SK-MEL-5 (cell line): ENCODE data around the gene TRMT11. TPM values are rescaled to one million over a fixed set of nuclear protein-coding genes. Genes with fewer than 3 reads are reported as not detected.

Experiments used
- DNase-seq: peaks from one replicate; pipeline ENCODE4 v3.0.0-alpha.2; 2016; ENCODE audit warnings: low read depth, low spot score
- in situ Hi-C: cut with HindIII; loops from 2 replicates; pipeline ENCODE4 v1.10.0; 2016; ENCODE audit warnings: low sequenced_read_pairs, high pct_unique_total_duplicates, low pct_unique_long_range_greater_than_20kb
- total RNA-seq: library from RNA; depleted of rRNA; stranded (reverse); fragments of >200 nt; shearing (Covaris generic); gene quantifications from 2 replicates; pipeline ENCODE4 v1.2.3, GENCODE V29; 2014

Gene TRMT11
- total RNA-seq, 1 experiment from 2014 or later: 21.1 TPM

DNA sequence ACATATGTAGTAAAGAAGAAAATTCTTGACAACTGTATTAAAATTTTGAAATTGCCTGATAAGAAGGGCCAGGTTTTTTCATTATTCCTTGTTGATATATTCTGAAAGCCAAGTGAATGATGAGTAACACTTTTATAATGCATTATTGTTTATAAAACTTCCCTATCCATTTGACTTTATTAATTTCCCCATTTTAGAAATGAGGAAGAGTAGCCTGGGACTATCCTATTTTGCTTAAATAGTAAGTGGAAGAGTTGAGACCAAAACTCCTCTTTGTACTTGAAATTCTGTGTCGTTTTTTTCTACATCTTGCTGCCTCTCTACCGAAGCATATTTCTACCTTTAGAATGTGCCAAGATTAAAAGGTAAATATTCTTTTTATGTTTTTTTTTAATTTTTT, 39.7 kb downstream of the TRMT11 start:
- in situ Hi-C loops: no loop called here
- no peak for DNase-seq

DNA sequence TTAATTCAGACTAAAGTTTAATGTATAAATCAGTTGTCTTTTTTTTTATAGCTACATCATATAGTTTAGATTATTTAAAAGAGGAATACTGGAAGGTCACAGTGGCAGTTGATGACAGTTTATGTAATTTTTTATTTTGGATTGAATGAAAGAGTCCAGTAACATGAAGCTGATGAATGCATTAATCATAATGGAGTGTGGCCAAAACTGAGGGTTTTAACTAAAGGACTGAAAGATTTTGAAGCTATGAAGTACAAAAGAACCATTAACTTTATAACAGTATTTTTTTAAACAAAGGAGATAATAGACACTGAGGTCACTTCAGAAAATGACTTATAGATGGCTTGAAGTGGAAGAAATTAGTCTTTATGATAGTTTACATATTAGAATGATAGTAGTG, 41.3 kb downstream of the TRMT11 start:
- DNase-seq: no peak
- in situ Hi-C loops: no loop called here

DNA sequence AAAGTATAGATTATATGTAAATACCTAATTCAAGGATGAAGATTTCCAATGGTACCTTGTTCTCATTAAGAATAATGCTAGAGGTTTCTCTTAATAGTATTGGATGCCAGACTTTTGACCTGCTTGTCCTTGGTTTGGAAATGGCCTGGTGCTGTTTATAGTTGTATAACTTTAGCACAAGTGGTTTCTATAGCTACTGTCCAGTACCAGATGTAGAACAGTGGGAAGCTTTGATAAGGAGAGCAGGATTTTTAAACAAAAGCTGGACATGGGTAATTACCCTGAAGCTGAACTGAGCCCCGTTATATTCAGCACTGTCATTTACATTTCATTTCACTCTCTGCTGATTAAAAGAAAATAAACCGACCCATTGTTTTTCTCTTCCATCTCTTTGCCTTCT, 43.7 kb downstream of the TRMT11 start:
- in situ Hi-C loops: no loop called here
- no peak for DNase-seq

DNA sequence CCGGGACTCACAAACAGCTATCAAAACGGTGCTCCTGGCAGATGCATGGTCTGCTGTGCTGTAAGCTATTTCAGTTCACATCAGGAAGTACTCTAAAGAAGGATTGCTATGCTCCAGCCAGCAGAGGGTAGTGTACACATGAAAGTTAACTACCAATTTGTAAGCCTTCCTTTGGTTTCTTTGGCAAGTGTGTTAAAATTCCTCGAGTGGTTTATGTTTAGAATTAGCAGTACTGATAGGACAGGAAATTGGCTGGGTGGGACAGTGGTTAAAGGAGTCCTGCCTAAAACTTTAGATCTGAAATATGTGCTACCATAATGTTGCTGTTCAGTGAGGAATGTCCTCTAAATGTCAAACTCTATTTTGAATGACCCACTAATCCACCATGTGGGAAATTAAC, 47.4 kb downstream of the TRMT11 start:
- peak; percentile 81 for DNase-seq
- in situ Hi-C loops: no loop called here

DNA sequence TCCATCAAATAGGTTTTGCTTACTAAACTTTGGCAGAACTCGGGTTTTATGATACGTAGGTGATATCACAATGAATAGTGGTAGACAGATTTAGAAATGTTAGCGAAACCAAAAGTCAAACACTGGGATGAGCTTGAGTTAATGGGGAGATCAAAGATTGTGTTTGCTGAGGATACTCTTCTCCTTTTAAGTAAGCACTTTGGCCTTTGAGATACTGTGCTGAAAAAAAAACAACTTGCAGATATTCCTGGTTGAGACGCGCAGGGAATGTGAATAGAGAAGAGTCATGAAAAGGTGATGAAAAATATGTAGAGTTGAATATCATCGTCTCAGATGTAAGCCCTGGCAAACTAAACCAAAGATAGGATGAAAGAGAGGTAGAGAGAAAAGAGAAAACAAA, 48.3 kb downstream of the TRMT11 start:
- DNase-seq: no peak
- in situ Hi-C loops: no loop called here

- in situ Hi-C loops: no loop called here
- DNase-seq: no peak
Observed at GRCh38 chr6:126035764-126036163, 49.4 kb downstream of the TRMT11 start.

DNA sequence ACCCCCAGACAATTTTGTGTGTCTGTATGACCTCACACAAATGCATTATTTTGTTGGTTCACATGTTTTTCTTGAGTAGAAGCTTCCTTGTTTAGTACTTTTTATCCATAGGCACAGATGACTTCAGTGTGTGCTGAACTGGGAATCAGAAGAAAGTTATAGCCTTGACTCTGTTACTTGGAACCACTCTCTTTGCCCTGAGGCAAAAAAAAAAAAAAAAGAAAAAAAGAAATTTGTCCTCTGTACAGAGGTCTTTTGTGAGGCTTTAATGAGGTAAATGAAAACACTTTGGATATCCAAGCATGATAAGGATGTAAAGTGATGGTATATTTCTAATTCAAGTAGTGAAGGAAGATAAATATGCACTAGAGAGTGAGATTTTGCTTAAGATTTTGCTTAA, 51.9 kb downstream of the TRMT11 start:
- in situ Hi-C loops: no loop called here
- peak; percentile 76 for DNase-seq

GRCh38 chr6:126039284-126039683, 52.9 kb downstream of the TRMT11 start:
- in situ Hi-C loops: no loop called here
- no peak for DNase-seq

DNA sequence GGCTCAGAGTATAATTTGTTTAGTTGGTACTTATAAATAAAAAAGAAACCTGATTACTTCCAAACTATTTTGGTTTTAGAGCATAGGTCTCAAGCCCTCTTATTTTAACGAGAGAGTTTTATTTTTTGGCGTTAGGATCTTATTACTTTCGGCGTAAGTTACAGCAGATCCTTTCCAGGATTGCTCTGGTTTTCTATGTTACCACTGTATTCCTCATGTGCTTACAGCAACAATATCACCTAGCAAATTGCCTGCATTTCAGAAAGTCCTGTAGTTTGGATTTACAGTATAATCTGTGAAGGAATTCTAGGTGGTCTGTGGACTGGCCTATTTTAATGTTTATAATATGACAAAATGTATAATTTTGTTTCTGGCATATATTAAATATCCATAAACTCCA, 54.1 kb downstream of the TRMT11 start:
- no peak for DNase-seq
- in situ Hi-C loops: no loop called here

GRCh38 chr6:126040826-126041225, 54.5 kb downstream of the TRMT11 start:
- DNase-seq: no peak
- in situ Hi-C loops: no loop called here

GRCh38 chr6:126041516-126041915, 55.2 kb downstream of the TRMT11 start:
- DNase-seq: no peak
- in situ Hi-C loops: no loop called here

DNA sequence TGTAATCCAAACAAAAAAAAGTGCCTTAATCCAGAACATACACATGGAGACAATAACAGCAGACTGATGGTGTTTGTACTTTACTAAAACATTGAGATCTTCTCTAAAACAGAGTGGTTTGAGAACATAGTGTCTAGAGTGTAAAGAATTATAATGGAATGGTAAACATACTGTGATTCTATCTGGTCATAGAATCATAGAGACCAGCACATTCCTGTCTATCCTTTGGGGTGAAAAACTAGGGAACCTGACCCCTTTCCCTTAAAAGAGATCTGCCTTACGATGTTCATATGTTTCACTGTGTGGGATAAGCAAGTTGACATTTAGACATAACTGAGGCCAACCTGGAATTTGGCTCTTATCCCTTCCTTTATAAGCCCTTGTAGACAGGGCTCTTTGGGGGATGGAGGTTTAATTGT, 55.7 kb downstream of the TRMT11 start:
- no peak for DNase-seq
- in situ Hi-C loops: no loop called here

- in situ Hi-C loops: no loop called here
- DNase-seq: no peak
Observed at GRCh38 chr6:126047648-126048047, 61.3 kb downstream of the TRMT11 start.

DNA sequence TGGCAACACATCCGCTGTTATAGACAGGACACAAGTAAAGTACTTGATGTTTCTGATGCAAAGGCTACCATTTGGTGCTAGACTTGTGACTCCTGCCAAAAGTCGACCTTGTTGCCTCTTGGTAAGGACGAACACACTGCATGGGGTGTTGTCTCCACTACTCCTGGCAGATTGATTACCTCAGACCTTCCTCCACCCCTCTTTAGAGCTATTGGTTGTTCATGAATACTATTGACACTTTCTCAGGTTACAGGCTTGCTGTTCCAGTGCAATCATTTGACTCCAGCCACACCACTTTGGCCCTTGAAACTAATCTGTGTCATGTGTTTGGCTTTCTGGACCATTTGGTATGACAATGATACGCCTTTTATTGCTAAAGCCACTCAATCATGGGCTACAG, 62.3 kb downstream of the TRMT11 start:
- DNase-seq: no peak
- in situ Hi-C loops: no loop called here

GRCh38 chr6:126050795-126051194, 64.5 kb downstream of the TRMT11 start:
- in situ Hi-C loops: no loop called here
- DNase-seq: no peak

DNA sequence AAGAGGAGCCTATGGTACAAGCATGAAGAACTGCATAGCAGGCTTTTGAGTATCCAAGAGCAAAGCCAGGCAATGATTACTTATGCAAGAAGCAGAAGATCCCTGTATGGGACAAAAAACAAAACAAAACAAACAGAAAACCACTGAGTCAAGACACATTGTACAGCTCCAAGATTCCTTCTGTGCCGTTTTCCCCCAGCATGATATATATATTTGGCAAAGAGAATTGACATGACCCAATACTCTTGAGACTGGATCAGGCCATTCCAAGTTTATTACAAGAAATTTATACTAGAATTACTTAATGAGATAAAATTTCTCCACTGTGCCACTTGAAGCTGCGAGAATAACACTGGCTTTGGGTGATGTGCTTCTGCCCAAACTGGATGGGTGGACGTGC, 65.5 kb downstream of the TRMT11 start:
- DNase-seq: no peak
- in situ Hi-C loops: no loop called here

- no peak for DNase-seq
- in situ Hi-C loops: no loop called here
Observed at GRCh38 chr6:126052485-126052884, 66.1 kb downstream of the TRMT11 start.

DNA sequence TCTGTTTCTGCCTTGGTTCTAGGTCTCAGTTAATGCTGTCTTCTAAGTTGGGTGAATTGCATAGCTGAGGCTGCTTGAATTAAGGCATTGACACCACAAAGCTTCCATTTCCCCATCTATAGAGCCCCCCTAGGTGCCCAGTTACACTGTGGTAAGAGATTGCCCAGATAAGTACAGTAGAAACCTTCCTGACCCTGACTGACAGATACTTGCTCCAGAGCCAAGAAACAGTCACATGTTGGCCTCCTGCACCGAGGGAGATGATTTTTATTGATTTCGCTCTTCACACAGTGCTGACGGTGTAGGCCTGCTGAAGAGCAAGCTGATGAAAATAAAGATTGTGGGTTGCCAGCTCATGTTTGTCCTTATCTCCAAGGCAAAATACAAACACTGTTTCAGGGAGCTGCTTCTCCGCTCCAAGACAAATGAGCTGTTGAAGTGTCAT, 67.9 kb downstream of the TRMT11 start:
- in situ Hi-C loops: no loop called here
- DNase-seq: peak; percentile 94

GRCh38 chr6:126054802-126055201, 68.5 kb downstream of the TRMT11 start:
- peak; percentile 21 for DNase-seq
- in situ Hi-C loops: no loop called here

DNA sequence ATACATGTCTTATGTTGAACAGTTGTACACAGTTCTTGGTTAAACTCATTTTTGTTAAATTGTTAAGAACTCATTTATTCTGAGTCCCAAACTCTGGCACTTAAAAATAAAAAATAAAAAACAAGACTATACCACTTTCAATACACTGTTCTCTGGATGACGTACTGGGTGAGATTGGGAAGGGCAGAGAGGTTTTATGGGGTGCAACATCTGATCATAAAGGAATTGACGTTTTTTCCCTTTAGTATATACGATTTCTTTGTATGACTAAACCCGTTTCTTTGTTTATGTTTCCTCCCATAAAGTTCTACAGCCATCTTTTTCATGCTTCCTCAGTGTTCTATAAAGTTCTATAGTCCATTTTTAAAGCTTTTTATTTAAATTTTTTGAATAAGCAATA, 69.1 kb downstream of the TRMT11 start:
- no peak for DNase-seq
- in situ Hi-C loops: no loop called here
